HepG2 (cell line): ENCODE data around the gene B3GAT3.

Source experiments
- ARNT2 ChIP-seq: sonication (generic); formaldehyde crosslinking; IDR thresholded peaks from 2 replicates; pipeline ENCODE4 v1.8.0; 2022; ENCODE audit warnings: mild to moderate bottlenecking, low read depth, missing genetic modification reagents, moderate library complexity
- FUBP1 ChIP-seq: sonication (generic); formaldehyde crosslinking; IDR thresholded peaks from 2 replicates; pipeline ENCODE4 v1.5.1; 2020; ENCODE audit warnings: missing genetic modification reagents, mild to moderate bottlenecking, borderline replicate concordance
- MAFK ChIP-seq, 2 experiments: IDR thresholded peaks in 1 of 2; conservative IDR thresholded peaks in 1 of 2; 2 replicates each; pipeline ENCODE4 v1.6.1; 2011; ENCODE audit warnings: improper control_type of control experiment in 2 of 2, low read length in 2 of 2
- NONO ChIP-seq, 2 experiments: fragments of 450-650 bp in 1 of 2; sonication (generic) in 1 of 2; formaldehyde crosslinking in 1 of 2; IDR thresholded peaks in 1 of 2; conservative IDR thresholded peaks in 1 of 2; 2 replicates each; pipeline versions ENCODE4 v1.6.1 to v1.8.0; 2017 to 2022; ENCODE audit warnings: mild to moderate bottlenecking in 1 of 2, missing genetic modification reagents in 1 of 2, moderate library complexity in 1 of 2
- NR1H2 ChIP-seq: sonication (generic); formaldehyde crosslinking; IDR thresholded peaks from 2 replicates; pipeline ENCODE4 v1.8.1; 2022; ENCODE audit warnings: low read depth, missing genetic modification reagents, borderline replicate concordance
- NR2F1 ChIP-seq, 2 experiments: fragments of 450-650 bp in 1 of 2; formaldehyde crosslinking in 1 of 2; IDR thresholded peaks; 2 replicates each; pipeline versions ENCODE4 v1.5.0 to v1.6.1; 2016 to 2020; ENCODE audit warnings: mild to moderate bottlenecking in 1 of 2, missing compliant biosample characterization in 1 of 2, missing genetic modification reagents in 1 of 2, moderate library complexity in 1 of 2
- PCBP1 ChIP-seq: fragments of 200-400 bp; formaldehyde crosslinking; IDR thresholded peaks from 2 replicates; pipeline ENCODE4 v1.6.1; 2017; ENCODE audit warnings: mild to moderate bottlenecking, low read depth, low read length, borderline replicate concordance
- SMC3 ChIP-seq: IDR thresholded peaks from 2 replicates; pipeline ENCODE4 v1.6.1; 2011; ENCODE audit warnings: low read length, improper control_type of control experiment
- ZHX1 ChIP-seq: sonication (generic); formaldehyde crosslinking; IDR thresholded peaks from 2 replicates; pipeline ENCODE4 v1.8.1; 2022; ENCODE audit warnings: low read depth, mild to moderate bottlenecking, missing genetic modification reagents
- ZNF263 ChIP-seq: sonication (generic); formaldehyde crosslinking; IDR thresholded peaks from 2 replicates; pipeline ENCODE4 v1.4.0; 2020; ENCODE audit warnings: missing genetic modification reagents
- ZNF773 ChIP-seq: sonication (generic); formaldehyde crosslinking; IDR thresholded peaks from 2 replicates; pipeline ENCODE4 v1.4.0; 2020; ENCODE audit warnings: missing genetic modification reagents, borderline replicate concordance
- ZNF879 ChIP-seq: sonication (generic); formaldehyde crosslinking; IDR thresholded peaks from 2 replicates; pipeline ENCODE4 v1.8.1; 2023; ENCODE audit warnings: missing genetic modification reagents
- TF ChIP-seq, protein P1 (sequence below): sonication (generic); formaldehyde crosslinking; IDR thresholded peaks from 2 replicates; pipeline ENCODE4 v1.4.0; 2020; ENCODE audit warnings: missing genetic modification reagents

- TF ChIP-seq ARNT2 (CRISPR knock-in tag) (no peak), NR1H2 (CRISPR knock-in tag) (no peak), FUBP1 (CRISPR knock-in tag) (no peak), ZHX1 (CRISPR knock-in tag) (no peak), NONO (IDR thresholded peaks at IDR 0.05) (no peak), NONO (CRISPR knock-in tag; conservative IDR thresholded peaks at IDR 0.05) (no peak; the same call in 1 of the 2 replicates), SMC3 (no peak), NR2F1 (CRISPR knock-in tag; IDR thresholded peaks at IDR 0.05) (no peak), MAFK (conservative IDR thresholded peaks at IDR 0.05 in 1 of 2, IDR thresholded peaks at IDR 0.05 in 1 of 2; ENCODE audit: low read length in 2 of 2) (no peak), ZNF879 (CRISPR knock-in tag) (no peak), ZNF773 (no peak), ZNF263 (CRISPR knock-in tag) (no peak), PCBP1 (no peak)
- TF ChIP-seq, protein P1, sequence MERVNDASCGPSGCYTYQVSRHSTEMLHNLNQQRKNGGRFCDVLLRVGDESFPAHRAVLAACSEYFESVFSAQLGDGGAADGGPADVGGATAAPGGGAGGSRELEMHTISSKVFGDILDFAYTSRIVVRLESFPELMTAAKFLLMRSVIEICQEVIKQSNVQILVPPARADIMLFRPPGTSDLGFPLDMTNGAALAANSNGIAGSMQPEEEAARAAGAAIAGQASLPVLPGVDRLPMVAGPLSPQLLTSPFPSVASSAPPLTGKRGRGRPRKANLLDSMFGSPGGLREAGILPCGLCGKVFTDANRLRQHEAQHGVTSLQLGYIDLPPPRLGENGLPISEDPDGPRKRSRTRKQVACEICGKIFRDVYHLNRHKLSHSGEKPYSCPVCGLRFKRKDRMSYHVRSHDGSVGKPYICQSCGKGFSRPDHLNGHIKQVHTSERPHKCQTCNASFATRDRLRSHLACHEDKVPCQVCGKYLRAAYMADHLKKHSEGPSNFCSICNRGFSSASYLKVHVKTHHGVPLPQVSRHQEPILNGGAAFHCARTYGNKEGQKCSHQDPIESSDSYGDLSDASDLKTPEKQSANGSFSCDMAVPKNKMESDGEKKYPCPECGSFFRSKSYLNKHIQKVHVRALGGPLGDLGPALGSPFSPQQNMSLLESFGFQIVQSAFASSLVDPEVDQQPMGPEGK (CRISPR knock-in tag): no peak
These were observed 44.6 kb upstream of the B3GAT3 start for GRCh38 chr11:62666259-62666926.
